Measurements from ENCODE around the gene SCARB1. TPM values are rescaled to one million over a fixed set of nuclear protein-coding genes. Genes with fewer than 3 reads are reported as not detected.

SCARB1 gene
- total and polyA plus RNA-seq, 9 donors, result 20.8 to 1,262 (median 81.7) TPM

- TF ChIP-seq EP300 (IDR thresholded peaks at IDR 0.05) (no peak), POLR2A (IDR thresholded peaks at IDR 0.05) (no peak)
- H3K4me3 ChIP-seq, result no peak overlapping the region
- DNase-seq, result no peak
- H3K9me3 ChIP-seq, result no peaks in the 10 kb centered on the region
- no peaks in the 10 kb centered on the region for H3K27me3 ChIP-seq
- 82 to 85% (median 84%) methylated on average over 7 of the region's 7 CpGs for WGBS, 3 donors
- H3K4me1 ChIP-seq (ENCODE audit: insufficient read depth), result peaks cover 7% of the 10 kb centered on the region
- no peak overlapping the region for H3K27ac ChIP-seq
- H3K36me3 ChIP-seq, result no peaks in the 10 kb centered on the region
- intact Hi-C loops (cut with DNase I), result no loop called here
These were observed 2.1 kb upstream of the SCARB1 start for GRCh38 chr12:124865728-124866127.

GRCh38 chr12:124864326-124864752 is 675 bp upstream of the SCARB1 start:
- 87 to 89% (median 88%) methylated on average over 14 of the region's 14 CpGs for WGBS, 3 donors
- Histone ChIP-seq H3K27ac (peak overlapping the region; percentile 6 to 69), H3K36me3 (no peaks in the 10 kb centered on the region), H3K27me3 (no peaks in the 10 kb centered on the region), H3K9me3 (no peaks in the 10 kb centered on the region), H3K4me3 (peak overlapping the region; percentile 79), H3K4me1 (ENCODE audit: insufficient read depth) (peaks cover 7% of the 10 kb centered on the region)
- TF ChIP-seq POLR2A (IDR thresholded peaks at IDR 0.05) (no peak), CTCF (IDR thresholded peaks at IDR 0.05) (no peak), EP300 (IDR thresholded peaks at IDR 0.05) (no peak)
- DNase-seq, result peak in 3 of 5 donors; percentile 56 to 60 (median 56)
- intact Hi-C loops (cut with DNase I), result no loop called here

GRCh38 chr12:124862768-124863415 is 772 bp downstream of the SCARB1 start:
- peak overlapping the region in 1 of 2 donors; percentile 69 for H3K27ac ChIP-seq
- 4 to 14% (median 5%) methylated on average over 20 to 22 of the region's 22 CpGs for WGBS, 3 donors

GRCh38 chr12:124861898-124862676 is 1.6 kb downstream of the SCARB1 start:
- no peak overlapping the region for H3K4me3 ChIP-seq
- peak overlapping the region in 1 of 2 donors; percentile 69 for H3K27ac ChIP-seq
- TF ChIP-seq EP300 (IDR thresholded peaks at IDR 0.05), result no peak
- no peak for TF ChIP-seq CTCF (IDR thresholded peaks at IDR 0.05)
- no peak for TF ChIP-seq POLR2A (IDR thresholded peaks at IDR 0.05)
- H3K36me3 ChIP-seq, result no peaks in the 10 kb centered on the region
- intact Hi-C loops (cut with DNase I), result no loop called here
- no peaks in the 10 kb centered on the region for H3K9me3 ChIP-seq
- no peaks in the 10 kb centered on the region for H3K27me3 ChIP-seq
- 47 to 62% (median 51%) methylated on average over 8 of the region's 8 CpGs for WGBS, 3 donors
- no peak for DNase-seq
- peaks cover 10% of the 10 kb centered on the region for H3K4me1 ChIP-seq (ENCODE audit: insufficient read depth)

More at GRCh38 chr12:124862768-124863415, 772 bp downstream of the SCARB1 start:
- TF ChIP-seq CTCF (IDR thresholded peaks at IDR 0.05) (no peak), EP300 (IDR thresholded peaks at IDR 0.05) (no peak)
- intact Hi-C loops (cut with DNase I), result no loop called here
- H3K27me3 ChIP-seq, result no peaks in the 10 kb centered on the region
- peaks cover 8% of the 10 kb centered on the region for H3K4me1 ChIP-seq (ENCODE audit: insufficient read depth)
- H3K9me3 ChIP-seq, result no peaks in the 10 kb centered on the region
- DNase-seq, result peak in 2 of 5 donors; percentile 37 to 53
- H3K4me3 ChIP-seq, result peak overlapping the region; percentile 79
- H3K36me3 ChIP-seq, result no peaks in the 10 kb centered on the region
